ENCODE results near the gene MRGPRG.

MRGPRG gene

GRCh38 chr11:3206922-3207204, 11.8 kb downstream of the MRGPRG start:
- in situ Hi-C loops (cut with MboI; ENCODE audit: low sequenced_read_pairs): no loop called here
- no peaks in the 10 kb centered on the region for H3K36me3 ChIP-seq (replicated peaks)
- no peaks in the 10 kb centered on the region for H3K9me3 ChIP-seq
- DNase-seq (ENCODE audit: low spot score in 2 of 2): no peak
- H3K4me3 ChIP-seq: no peak overlapping the region
- peaks cover 33% of the 10 kb centered on the region for H3K27me3 ChIP-seq (ENCODE audit: low read depth)
- H3K4me1 ChIP-seq: no peaks in the 10 kb centered on the region

DNA sequence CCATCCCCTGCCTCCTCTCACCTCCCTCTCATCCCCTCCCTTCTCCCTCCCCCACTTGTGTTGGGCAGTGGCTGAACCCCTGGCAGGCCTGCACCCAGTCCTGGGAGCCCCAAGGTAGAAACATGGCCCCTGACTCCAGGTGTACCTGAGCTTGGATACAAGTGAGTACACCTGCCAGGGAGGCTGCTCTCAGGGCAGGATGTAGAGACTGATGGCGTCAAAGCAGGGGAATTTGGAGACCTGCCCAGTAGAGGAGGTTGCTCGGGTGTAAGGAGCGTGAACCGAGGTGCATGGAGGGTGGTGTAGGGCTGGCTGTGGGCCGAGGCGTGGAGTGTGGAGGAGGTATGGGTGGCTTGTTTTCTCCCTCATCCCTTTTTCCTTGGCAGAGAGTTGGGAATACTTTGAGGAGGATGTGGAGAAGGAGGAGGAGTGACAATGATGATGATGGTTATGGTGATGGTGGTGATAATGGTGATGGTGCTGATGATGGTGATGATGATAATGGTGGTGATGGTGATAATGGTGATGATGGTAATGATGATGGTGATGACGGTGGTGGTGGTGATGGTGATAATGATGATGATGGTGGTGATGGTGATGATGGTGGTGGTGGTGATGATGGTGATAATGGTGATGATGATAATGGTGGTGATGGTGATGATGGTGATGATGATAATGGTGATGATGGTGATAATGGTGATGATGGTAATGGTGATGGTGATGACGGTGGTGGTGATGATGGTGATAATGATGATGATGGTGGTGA, 12.3 kb downstream of the MRGPRG start:
- in situ Hi-C loops (cut with MboI; ENCODE audit: low sequenced_read_pairs): no loop called here
- peaks cover 38% of the 10 kb centered on the region for H3K27me3 ChIP-seq (ENCODE audit: low read depth)
- no peak overlapping the region for H3K4me3 ChIP-seq
- H3K9me3 ChIP-seq: no peaks in the 10 kb centered on the region
- no peaks in the 10 kb centered on the region for H3K4me1 ChIP-seq
- no peak for DNase-seq (ENCODE audit: low spot score in 2 of 2)
- no peaks in the 10 kb centered on the region for H3K36me3 ChIP-seq (replicated peaks)

DNA sequence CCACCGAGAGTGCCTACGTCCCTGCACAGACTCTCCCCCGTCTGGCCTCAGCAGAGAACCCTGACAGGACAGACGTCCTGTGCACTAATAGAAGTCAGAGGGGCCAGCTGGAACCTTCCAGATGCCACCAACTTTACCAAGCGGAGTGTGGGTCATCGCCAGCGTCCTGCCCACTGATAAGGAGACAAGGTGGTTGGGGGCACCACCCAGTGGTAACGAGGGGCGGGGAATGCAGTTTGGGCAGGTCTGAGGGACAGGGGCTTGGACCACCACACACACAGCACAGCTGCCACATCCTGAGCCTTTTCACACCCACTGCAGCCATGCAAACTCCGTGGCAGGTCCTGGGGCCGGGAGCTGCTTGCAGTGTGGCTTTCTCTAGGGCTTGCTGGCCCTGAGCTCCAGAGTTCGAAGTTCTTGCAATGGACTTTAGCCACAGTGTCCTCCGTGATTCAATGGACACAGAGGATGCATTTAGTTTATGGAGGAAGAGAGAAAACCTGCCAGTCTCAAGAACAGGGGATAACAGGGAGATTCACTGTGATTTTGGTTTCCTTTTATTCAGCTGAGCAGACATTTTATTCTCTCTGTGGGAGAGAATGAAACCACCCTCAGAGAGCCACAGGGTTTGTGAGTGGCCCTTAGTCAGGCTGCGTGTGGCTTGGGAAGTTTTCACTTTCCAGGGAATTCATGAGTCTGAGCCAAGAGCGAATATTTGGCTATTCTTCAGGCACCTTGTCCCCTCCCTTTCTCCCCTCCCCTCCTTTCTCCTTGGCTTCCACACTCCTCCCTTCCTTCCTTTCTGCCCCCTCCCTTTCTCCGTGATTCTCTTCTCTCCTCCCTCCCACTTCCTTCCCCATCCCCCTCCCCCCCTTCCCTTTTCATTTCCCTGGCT, 13.1 kb downstream of the MRGPRG start:
- H3K4me1 ChIP-seq: no peaks in the 10 kb centered on the region
- no peaks in the 10 kb centered on the region for H3K9me3 ChIP-seq
- no peak overlapping the region for H3K4me3 ChIP-seq
- in situ Hi-C loops (cut with MboI; ENCODE audit: low sequenced_read_pairs): no loop called here
- H3K36me3 ChIP-seq (replicated peaks): no peaks in the 10 kb centered on the region
- peaks cover 43% of the 10 kb centered on the region for H3K27me3 ChIP-seq (ENCODE audit: low read depth)
- DNase-seq (ENCODE audit: low spot score in 2 of 2): no peak

GRCh38 chr11:3204141-3205015, 14.2 kb downstream of the MRGPRG start:
- no peak for DNase-seq (ENCODE audit: low spot score in 2 of 2)
- Histone ChIP-seq H3K4me3 (no peak overlapping the region), H3K36me3 (replicated peaks) (no peaks in the 10 kb centered on the region), H3K9me3 (no peaks in the 10 kb centered on the region), H3K4me1 (no peaks in the 10 kb centered on the region), H3K27me3 (ENCODE audit: low read depth) (peaks cover 43% of the 10 kb centered on the region)
- in situ Hi-C loops (cut with MboI; ENCODE audit: low sequenced_read_pairs): no loop called here

DNA sequence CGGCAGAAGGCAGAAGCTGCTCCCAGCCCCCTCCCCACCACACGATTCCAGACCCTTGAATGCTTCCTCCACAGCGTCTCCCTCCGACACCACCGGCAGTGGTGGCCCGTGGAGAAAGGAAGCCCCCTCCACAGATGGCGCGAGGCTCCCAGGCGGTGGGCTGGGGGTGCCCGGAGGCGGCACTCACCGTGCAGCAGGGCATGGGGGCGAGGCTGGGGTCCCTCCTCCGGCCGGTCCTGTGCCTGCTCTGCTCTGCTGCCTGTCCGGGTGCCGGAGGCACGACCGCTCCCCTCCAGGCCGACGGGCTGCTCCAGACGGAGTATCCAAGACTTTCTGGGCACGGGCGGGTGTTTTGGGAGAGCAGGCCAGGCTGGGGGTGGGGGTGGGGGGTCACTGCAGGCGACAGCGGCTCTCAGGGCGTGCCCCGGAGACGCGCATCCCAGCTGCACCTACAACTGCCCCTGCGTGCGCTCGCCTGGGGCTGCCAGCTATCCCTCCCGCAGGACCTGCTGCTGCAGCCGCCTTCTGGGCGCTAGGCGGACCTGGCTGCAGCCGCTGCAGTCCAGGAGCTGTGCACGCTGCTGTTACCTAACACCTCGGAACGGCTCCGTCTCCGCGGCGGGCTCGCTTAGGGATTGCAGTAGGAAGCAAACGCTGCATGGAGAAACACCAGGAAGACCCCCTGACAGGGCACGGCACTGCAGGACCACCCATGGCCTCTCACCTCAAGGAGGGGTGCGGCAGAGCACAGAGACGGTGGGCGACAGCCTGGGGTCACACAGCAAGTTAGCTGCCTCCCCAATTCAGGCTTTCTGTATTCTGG, 15.2 kb downstream of the MRGPRG start:
- no peak for DNase-seq (ENCODE audit: low spot score in 2 of 2)
- no peak overlapping the region for H3K4me3 ChIP-seq

DNA sequence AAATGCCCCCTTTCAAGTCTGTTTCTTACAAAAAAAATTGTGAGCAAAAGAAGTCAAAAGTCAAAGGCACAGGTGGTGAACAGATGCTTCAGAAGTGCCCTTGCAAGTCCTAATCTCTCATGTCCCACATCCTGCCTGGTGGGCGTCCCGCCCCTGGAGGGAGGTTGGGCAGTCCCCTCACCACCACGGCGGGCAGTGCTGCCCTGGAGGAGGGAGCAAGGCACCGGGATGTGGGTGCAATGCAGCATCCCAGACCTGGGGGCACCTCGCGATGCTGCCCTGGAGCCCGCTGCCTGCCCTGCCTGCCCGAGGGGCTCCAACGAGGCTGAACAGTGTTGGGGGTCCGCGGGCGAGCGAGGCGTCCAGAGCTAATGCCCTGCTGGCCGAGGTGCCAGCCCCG, 15.9 kb downstream of the MRGPRG start:
- no peak overlapping the region for H3K4me3 ChIP-seq
- DNase-seq (ENCODE audit: low spot score in 2 of 2): no peak
- peaks cover 43% of the 10 kb centered on the region for H3K27me3 ChIP-seq (ENCODE audit: low read depth)
- H3K4me1 ChIP-seq: no peaks in the 10 kb centered on the region
- no peaks in the 10 kb centered on the region for H3K36me3 ChIP-seq (replicated peaks)
- in situ Hi-C loops (cut with MboI; ENCODE audit: low sequenced_read_pairs): no loop called here
- no peaks in the 10 kb centered on the region for H3K9me3 ChIP-seq

More for the DNA sequence above, 15.2 kb downstream of the MRGPRG start:
- Histone ChIP-seq H3K36me3 (replicated peaks) (no peaks in the 10 kb centered on the region), H3K27me3 (ENCODE audit: low read depth) (peaks cover 43% of the 10 kb centered on the region), H3K9me3 (no peaks in the 10 kb centered on the region), H3K4me1 (no peaks in the 10 kb centered on the region)
- in situ Hi-C loops (cut with MboI; ENCODE audit: low sequenced_read_pairs): no loop called here

DNA sequence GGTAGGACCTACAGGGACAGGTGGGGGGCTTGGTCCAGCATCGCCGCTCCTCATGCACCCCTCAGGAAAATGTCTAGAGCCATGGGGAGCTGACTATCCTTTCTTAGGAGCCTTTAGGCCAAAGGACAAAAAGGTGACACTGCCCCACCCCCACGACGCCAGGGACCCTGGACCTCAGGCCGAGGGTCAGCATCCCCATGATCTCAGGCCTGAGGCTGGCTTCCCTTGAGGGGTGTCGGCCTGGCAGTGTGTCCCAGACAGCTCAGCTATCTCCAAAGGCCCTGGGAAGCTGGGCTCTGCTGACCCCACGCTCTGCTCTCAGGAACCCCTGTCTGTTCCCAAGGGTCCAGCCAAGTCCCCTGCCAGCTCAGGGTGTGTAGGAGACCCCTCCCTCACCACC, 16.3 kb downstream of the MRGPRG start:
- no peaks in the 10 kb centered on the region for H3K9me3 ChIP-seq
- DNase-seq (ENCODE audit: low spot score in 2 of 2): no peak
- no peak overlapping the region for H3K4me3 ChIP-seq
- peaks cover 43% of the 10 kb centered on the region for H3K27me3 ChIP-seq (ENCODE audit: low read depth)
- H3K4me1 ChIP-seq: no peaks in the 10 kb centered on the region
- no peaks in the 10 kb centered on the region for H3K36me3 ChIP-seq (replicated peaks)
- in situ Hi-C loops (cut with MboI; ENCODE audit: low sequenced_read_pairs): no loop called here

- no peak overlapping the region for H3K4me3 ChIP-seq
- H3K4me1 ChIP-seq: no peaks in the 10 kb centered on the region
- DNase-seq (ENCODE audit: low spot score in 2 of 2): peak in 1 of 2 experiments; percentile 6
- no peaks in the 10 kb centered on the region for H3K36me3 ChIP-seq (replicated peaks)
- H3K27me3 ChIP-seq (ENCODE audit: low read depth): peaks cover 43% of the 10 kb centered on the region
- in situ Hi-C loops (cut with MboI; ENCODE audit: low sequenced_read_pairs): no loop called here
- no peaks in the 10 kb centered on the region for H3K9me3 ChIP-seq
Measured at GRCh38 chr11:3201677-3202181, 16.9 kb downstream of the MRGPRG start.

DNA sequence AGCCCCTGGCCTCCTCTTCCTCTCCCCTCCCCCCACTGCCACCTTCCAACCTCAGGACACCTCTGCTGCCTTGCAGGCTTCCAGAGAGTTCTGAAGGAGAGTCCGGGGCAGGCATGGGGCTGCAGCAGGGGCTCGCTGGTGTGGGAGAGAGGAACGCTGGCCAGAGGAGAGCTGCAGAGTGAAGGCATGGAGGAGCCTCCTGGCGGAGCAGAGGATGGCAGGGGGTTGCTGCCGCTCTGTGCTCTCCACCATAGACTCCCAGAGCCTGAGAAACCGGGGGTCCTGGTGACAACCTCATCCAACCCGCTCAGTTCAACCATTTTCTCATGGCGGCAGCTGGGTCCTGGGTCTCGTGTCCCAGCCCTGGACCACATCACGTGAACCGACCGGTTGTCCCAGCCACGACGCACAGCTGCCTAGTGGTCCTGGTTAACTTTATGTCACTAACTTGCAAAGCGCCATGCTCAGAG, 17.5 kb downstream of the MRGPRG start:
- no peaks in the 10 kb centered on the region for H3K36me3 ChIP-seq (replicated peaks)
- H3K9me3 ChIP-seq: no peaks in the 10 kb centered on the region
- peaks cover 43% of the 10 kb centered on the region for H3K27me3 ChIP-seq (ENCODE audit: low read depth)
- no peak for DNase-seq (ENCODE audit: low spot score in 2 of 2)
- in situ Hi-C loops (cut with MboI; ENCODE audit: low sequenced_read_pairs): no loop called here
- H3K4me1 ChIP-seq: no peaks in the 10 kb centered on the region
- no peak overlapping the region for H3K4me3 ChIP-seq

DNA sequence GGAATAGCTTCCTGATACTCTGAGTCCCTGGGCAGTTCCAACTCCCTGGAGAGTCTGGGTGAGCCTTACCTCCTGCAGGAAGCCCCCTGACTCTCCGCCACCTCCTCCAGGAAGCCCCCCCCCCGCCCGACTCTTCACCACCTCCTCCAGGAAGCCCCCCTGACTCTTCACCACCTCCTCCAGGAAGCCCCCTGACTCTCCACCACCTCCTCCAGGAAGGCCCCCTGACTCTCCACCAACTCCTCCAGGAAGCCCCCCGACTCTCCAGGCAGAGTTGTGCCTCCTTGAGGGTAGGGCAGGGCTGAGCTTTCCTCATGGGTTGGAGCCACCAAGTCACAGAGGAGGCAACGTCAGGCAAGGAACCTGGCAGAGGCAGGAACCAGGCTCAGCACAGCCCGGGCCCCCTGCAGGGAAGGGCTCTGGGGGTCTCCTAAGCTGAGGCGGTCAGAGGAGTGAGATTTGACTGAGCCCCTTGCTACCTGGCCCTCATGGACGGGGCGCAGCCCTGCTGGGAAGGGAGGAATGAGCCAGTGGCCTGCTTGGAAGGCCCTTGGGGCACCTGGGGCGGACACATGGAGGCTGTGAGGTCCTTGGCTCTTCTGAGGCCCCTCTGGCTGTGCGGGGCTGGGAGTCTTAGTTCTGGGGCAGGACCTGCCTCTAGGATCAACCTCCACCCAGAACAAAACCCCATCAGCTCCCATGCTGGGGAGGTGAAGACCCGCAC, 18.1 kb downstream of the MRGPRG start:
- Histone ChIP-seq H3K4me1 (no peaks in the 10 kb centered on the region), H3K27me3 (ENCODE audit: low read depth) (peaks cover 41% of the 10 kb centered on the region), H3K9me3 (no peaks in the 10 kb centered on the region), H3K4me3 (no peak overlapping the region), H3K36me3 (replicated peaks) (no peaks in the 10 kb centered on the region)
- DNase-seq (ENCODE audit: low spot score in 2 of 2): peak in 1 of 2 experiments; percentile 5
- in situ Hi-C loops (cut with MboI; ENCODE audit: low sequenced_read_pairs): no loop called here

DNA sequence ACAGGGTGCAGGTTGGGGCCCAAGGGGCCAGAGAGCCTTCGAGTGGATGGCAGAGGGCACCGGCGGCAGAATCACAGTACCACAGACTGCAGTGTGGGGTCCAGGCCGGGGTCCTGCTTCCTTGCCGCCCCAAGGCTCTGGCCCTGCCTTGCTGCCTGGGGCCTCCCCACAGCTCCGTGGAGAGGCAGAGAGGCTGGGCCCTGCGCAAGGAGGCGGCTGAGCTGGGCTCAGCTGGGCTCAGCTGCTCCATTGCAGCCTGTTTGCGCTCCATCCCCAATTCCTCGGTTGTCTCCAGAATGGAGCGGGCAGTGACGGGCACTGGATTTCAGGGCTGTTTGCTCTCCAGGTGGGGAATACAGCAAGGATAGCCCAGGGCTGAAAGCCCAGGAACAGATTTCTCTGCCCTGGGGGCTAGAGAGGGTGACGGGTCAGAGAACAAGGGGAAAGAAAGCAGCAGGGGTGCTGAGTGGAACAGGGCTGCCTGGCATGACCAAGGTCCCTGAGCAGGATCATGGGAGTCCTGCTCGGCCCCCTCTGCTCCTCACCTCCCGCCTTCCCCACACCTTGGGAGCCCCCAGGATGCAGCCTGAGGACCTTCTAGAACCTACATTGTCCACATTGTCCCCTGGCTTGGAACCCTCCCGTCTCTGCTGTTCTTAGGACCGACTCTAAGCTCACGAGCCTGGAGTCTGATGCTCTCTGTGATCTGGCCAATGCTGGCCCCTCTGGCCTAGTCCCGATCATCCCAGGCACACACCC, 18.9 kb downstream of the MRGPRG start:
- Histone ChIP-seq H3K4me1 (no peaks in the 10 kb centered on the region), H3K27me3 (ENCODE audit: low read depth) (peaks cover 36% of the 10 kb centered on the region), H3K4me3 (no peak overlapping the region), H3K9me3 (no peaks in the 10 kb centered on the region), H3K36me3 (replicated peaks) (no peaks in the 10 kb centered on the region)
- in situ Hi-C loops (cut with MboI; ENCODE audit: low sequenced_read_pairs): no loop called here
- no peak for DNase-seq (ENCODE audit: low spot score in 2 of 2)

GRCh38 chr11:3198815-3199214, 19.8 kb downstream of the MRGPRG start:
- in situ Hi-C loops (cut with MboI; ENCODE audit: low sequenced_read_pairs): no loop called here
- Histone ChIP-seq H3K4me3 (no peak overlapping the region), H3K27me3 (ENCODE audit: low read depth) (peaks cover 30% of the 10 kb centered on the region)

More at GRCh38 chr11:3198815-3199214, 19.8 kb downstream of the MRGPRG start:
- DNase-seq (ENCODE audit: low spot score in 2 of 2): peak in 1 of 2 experiments; percentile 5
- no peaks in the 10 kb centered on the region for H3K36me3 ChIP-seq (replicated peaks)
- no peaks in the 10 kb centered on the region for H3K9me3 ChIP-seq
- H3K4me1 ChIP-seq: no peaks in the 10 kb centered on the region
